Brain microvascular endothelial cell (primary cell): ENCODE results near the gene PAK4.
"Not testable (repeated sequence)": the region's sequence is repeated elsewhere in the genome, so short reads cannot be mapped to it uniquely, and the experiment has no call there.

Source experiments
- DNase-seq: peaks from one replicate; pipeline ENCODE4 v3.0.0-alpha.2; 2020
- H3K27ac ChIP-seq: fragments of 250-450 bp; sonication (Bioruptor Pico); 2 replicates; pipeline ENCODE4 v1.5.1; 2020; ENCODE audit warnings: mild to moderate bottlenecking, moderate library complexity
- H3K27me3 ChIP-seq: fragments of 250-450 bp; sonication (Bioruptor Pico); replicated peaks from 2 replicates; pipeline ENCODE4 v1.5.1; 2020; ENCODE audit warnings: mild to moderate bottlenecking
- H3K36me3 ChIP-seq: fragments of 250-450 bp; sonication (Bioruptor Pico); replicated peaks from 2 replicates; pipeline ENCODE4 v1.5.1; 2020; ENCODE audit warnings: mild to moderate bottlenecking
- H3K4me3 ChIP-seq: 2 replicates; pipeline ENCODE4 v1.5.1; 2011; ENCODE audit warnings: low read depth, mild to moderate bottlenecking, control low read depth, low read length, moderate library complexity
- CTCF ChIP-seq: IDR thresholded peaks from 2 replicates; pipeline ENCODE4 v1.5.1; 2011; ENCODE audit warnings: low read depth, mild to moderate bottlenecking, moderate library complexity, low read length, control low read depth, inconsistent platforms; ENCODE audit errors: missing control alignments
- in situ Hi-C: cut with HindIII; loops from 2 replicates; pipeline ENCODE4 v1.10.0; 2017; ENCODE audit warnings: low sequenced_read_pairs, low pct_ligation_motif_present

The PAK4 gene

GRCh38 chr19:39086386-39086785 lies 39.2 kb upstream of the PAK4 start:
- H3K36me3 ChIP-seq = no peaks in the 10 kb centered on the region
- no peak overlapping the region for H3K27ac ChIP-seq
- no peak for TF ChIP-seq CTCF
- DNase-seq = no peak
- H3K27me3 ChIP-seq = peaks cover 18% of the 10 kb centered on the region
- in situ Hi-C loops = no loop called here
- no peak overlapping the region for H3K4me3 ChIP-seq

GRCh38 chr19:39087907-39088686 lies 37.5 kb upstream of the PAK4 start:
- Histone ChIP-seq H3K27ac (no peak overlapping the region), H3K27me3 (peaks cover 18% of the 10 kb centered on the region), H3K4me3 (no peak overlapping the region), H3K36me3 (no peaks in the 10 kb centered on the region)
- DNase-seq = no peak
- in situ Hi-C loops = no loop called here
- no peak for TF ChIP-seq CTCF

GRCh38 chr19:39090016-39090415 lies 35.6 kb upstream of the PAK4 start:
- H3K27me3 ChIP-seq, H3K36me3 ChIP-seq: not testable (repeated sequence)

DNA sequence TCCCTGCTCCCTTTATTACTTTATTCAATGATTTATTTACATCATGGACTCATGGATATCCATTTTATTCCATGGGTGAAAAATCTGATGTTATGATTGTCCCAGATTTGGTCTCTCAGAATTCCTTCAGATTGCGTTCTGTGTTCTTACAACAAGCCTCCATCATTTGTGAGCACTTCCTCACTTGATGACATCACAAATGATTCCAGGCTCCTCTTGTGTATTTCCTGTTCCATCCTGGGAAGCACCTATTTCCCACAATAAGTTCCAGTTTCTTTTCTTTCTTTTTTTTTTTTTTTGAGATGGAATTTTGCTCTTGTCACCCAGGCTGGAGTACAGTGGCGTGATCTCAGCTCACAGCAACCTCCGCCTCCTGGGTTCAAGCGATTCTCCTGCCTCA lies 34.7 kb upstream of the PAK4 start:
- in situ Hi-C loops = no loop called here
- no peak overlapping the region for H3K4me3 ChIP-seq
- no peak for TF ChIP-seq CTCF
- H3K27ac ChIP-seq = no peak overlapping the region
- DNase-seq = no peak
- peaks cover 7% of the 10 kb centered on the region for H3K27me3 ChIP-seq
- H3K36me3 ChIP-seq = no peaks in the 10 kb centered on the region

More at GRCh38 chr19:39090016-39090415, 35.6 kb upstream of the PAK4 start:
- DNase-seq, in situ Hi-C loops, H3K4me3 ChIP-seq, H3K27ac ChIP-seq: not testable (repeated sequence)

DNA sequence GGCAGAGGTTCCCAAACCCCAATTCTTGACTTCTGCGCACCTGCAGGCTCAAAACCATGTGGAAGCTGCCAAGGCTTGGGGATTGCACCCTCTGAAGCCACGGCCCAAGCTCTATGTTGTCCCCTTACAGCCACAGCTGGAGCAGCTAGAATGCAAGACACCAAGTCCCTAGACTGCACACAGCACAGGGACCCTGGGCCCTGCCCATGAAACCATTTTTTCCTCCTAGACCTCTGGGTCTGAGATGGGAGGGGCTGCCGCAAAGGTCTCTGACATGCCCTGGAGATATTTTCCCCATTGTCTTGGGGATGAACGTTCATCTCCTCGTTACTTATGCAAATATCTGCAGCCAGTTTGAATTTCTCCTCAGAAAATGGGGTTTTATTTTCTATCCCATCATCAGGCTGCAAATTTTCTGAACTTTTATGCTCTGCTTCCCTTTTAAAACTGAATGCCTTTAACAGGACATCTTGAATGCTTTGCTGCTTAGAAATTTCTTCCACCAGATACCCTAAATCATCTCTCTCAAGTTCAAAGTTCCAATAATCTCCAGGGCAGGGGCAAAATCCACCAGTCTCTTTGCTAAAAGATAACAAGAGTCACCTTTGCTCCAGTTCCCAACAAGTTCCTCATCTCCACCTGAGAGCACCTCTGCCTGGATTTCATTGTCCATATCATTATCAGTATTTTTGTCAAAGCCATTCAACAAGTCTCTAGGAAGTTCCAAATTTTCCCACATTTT lies 29.6 kb upstream of the PAK4 start:
- H3K36me3 ChIP-seq, H3K27ac ChIP-seq, DNase-seq, in situ Hi-C loops, H3K4me3 ChIP-seq: not testable (repeated sequence)
- peaks cover 11% of the 10 kb centered on the region for H3K27me3 ChIP-seq

DNA sequence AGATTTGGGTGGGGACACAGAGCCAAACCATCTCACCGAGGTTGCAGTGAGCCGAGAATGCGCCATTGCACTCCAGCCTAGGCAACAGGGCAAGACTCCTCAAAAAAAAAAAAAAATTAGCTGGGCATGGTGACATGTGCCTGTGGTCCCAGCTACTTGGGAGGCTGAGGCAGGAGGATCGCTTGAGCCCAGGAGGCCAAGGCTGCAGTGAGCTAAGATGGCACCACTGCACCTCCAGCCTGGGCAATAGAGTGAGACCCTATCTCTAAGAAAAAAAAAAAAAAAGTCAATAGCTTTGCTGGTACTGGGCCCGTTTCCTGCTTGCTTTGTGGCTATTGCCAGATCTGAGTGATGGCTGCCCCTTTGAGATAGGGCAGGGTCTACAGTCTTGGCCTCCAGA lies 28.3 kb upstream of the PAK4 start:
- TF ChIP-seq CTCF = no peak
- H3K4me3 ChIP-seq = no peak overlapping the region
- H3K27me3 ChIP-seq = peaks cover 11% of the 10 kb centered on the region
- no peaks in the 10 kb centered on the region for H3K36me3 ChIP-seq
- H3K27ac ChIP-seq = no peak overlapping the region
- no peak for DNase-seq
- in situ Hi-C loops = no loop called here
